ENCODE measurements around the gene HOXC4.

HOXC4 gene

DNA sequence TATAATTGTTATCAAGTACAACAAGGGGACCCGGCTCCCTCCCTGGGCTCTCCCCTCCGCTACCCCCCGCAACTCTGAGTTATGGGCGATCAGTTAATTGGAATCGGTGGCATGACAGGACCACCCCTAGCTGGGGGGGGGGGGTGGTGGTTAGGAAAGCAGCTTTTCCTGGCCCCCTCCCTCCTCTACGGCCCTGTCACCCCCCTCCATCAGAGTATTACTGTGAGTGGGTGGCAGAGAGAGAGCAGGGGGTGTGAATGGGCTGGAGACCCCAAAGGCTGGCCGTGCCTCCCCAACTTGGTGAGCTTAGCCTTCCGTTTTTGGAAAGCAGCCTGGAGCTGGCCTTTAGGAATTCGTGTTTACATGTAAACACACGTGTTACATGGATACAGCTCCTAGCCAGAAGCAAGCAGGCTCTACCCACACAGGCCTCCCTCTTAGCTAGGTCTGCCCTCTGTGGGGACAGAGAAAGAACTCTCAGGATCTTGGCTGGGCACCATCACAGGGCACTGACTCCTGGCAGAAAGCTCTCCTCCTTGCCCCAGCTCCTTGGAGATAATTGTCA lies 1.1 kb upstream of the HOXC4 start:
- Histone ChIP-seq H2AFZ (no peak overlapping the region), H3K9ac (no peak overlapping the region), H3K9me3 (ENCODE audit: control insufficient read depth, low read length) (no peaks in the 10 kb centered on the region), H3K27ac (no peak overlapping the region), H3K4me3 (ENCODE audit: low read depth, low read length) (no peak overlapping the region), H3K27me3 (ENCODE audit: control insufficient read depth, insufficient read depth, low read length) (peaks cover 6% of the 10 kb centered on the region), H3K4me2 (ENCODE audit: low read length) (no peak overlapping the region), H3K79me2 (no peaks in the 10 kb centered on the region), H3K4me1 (no peaks in the 10 kb centered on the region), H3K36me3 (ENCODE audit: control insufficient read depth, insufficient read depth, low read length) (no peaks in the 10 kb centered on the region)
- TF ChIP-seq, protein P1, sequence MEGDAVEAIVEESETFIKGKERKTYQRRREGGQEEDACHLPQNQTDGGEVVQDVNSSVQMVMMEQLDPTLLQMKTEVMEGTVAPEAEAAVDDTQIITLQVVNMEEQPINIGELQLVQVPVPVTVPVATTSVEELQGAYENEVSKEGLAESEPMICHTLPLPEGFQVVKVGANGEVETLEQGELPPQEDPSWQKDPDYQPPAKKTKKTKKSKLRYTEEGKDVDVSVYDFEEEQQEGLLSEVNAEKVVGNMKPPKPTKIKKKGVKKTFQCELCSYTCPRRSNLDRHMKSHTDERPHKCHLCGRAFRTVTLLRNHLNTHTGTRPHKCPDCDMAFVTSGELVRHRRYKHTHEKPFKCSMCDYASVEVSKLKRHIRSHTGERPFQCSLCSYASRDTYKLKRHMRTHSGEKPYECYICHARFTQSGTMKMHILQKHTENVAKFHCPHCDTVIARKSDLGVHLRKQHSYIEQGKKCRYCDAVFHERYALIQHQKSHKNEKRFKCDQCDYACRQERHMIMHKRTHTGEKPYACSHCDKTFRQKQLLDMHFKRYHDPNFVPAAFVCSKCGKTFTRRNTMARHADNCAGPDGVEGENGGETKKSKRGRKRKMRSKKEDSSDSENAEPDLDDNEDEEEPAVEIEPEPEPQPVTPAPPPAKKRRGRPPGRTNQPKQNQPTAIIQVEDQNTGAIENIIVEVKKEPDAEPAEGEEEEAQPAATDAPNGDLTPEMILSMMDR (IDR thresholded peaks at IDR 0.05): no peak

DNA sequence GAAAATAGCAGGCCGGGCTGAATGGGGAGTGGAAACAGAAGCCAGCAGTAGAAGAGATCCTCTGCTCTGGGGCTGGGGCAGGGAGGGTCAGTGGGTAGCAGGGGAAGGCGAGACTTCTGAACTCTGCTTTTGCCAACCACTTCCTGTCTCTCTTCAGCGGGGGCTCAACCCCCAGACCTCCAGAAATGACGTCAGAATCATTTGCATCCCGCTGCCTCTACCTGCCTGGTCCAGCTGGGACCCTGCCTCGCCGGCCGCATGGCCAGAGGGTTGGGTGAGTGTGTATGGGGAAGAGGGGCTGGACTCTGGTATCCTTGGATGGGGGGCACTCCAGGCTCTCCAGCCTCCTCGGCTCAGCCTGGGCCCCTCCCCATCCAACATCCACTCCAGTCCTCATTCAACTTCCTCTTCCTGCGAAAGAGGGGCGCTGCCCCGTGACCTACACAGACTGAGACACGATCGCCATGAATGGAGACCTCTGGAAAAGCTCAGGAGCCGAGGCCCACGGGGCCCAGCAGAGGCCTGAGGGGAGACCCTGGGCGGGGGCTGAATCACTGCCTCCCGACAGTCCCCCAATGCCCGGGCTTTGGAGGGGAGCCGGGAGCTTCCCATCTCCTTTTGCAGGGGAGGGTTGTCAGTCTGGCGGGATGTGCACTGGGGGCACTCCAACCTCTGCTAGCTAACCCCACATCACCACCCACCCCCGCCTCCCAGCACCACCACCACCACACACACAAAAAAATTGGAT lies 458 bp upstream of the HOXC4 start:
- no peak overlapping the region for H3K4me3 ChIP-seq (ENCODE audit: low read depth, low read length)
- H3K4me2 ChIP-seq (ENCODE audit: low read length): no peak overlapping the region
- H3K27ac ChIP-seq: no peak overlapping the region
- peak overlapping the region; percentile 17 for H2AFZ ChIP-seq
- H3K9me3 ChIP-seq (ENCODE audit: control insufficient read depth, low read length): no peaks in the 10 kb centered on the region
- TF ChIP-seq, protein P1 (IDR thresholded peaks at IDR 0.05): no peak
- peaks cover 6% of the 10 kb centered on the region for H3K27me3 ChIP-seq (ENCODE audit: control insufficient read depth, insufficient read depth, low read length)
- no peaks in the 10 kb centered on the region for H3K79me2 ChIP-seq
- no peaks in the 10 kb centered on the region for H3K4me1 ChIP-seq
- no peaks in the 10 kb centered on the region for H3K36me3 ChIP-seq (ENCODE audit: control insufficient read depth, insufficient read depth, low read length)
- H3K9ac ChIP-seq: no peak overlapping the region

DNA sequence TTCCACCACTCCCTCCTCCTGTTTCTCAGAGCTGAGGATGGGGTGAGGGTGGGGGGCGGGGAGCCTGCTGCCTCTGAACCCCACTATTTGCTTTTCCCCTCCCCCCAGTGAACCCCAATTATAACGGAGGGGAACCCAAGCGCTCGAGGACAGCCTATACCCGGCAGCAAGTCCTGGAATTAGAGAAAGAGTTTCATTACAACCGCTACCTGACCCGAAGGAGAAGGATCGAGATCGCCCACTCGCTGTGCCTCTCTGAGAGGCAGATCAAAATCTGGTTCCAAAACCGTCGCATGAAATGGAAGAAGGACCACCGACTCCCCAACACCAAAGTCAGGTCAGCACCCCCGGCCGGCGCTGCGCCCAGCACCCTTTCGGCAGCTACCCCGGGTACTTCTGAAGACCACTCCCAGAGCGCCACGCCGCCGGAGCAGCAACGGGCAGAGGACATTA lies 1.1 kb downstream of the HOXC4 start:
- H3K9ac ChIP-seq: no peak overlapping the region
- H3K9me3 ChIP-seq (ENCODE audit: control insufficient read depth, low read length): no peaks in the 10 kb centered on the region
- no peak overlapping the region for H2AFZ ChIP-seq
- H3K27me3 ChIP-seq (ENCODE audit: control insufficient read depth, insufficient read depth, low read length): peaks cover 6% of the 10 kb centered on the region
- H3K27ac ChIP-seq: no peak overlapping the region
- no peak overlapping the region for H3K4me3 ChIP-seq (ENCODE audit: low read depth, low read length)
- TF ChIP-seq, protein P1 (IDR thresholded peaks at IDR 0.05): no peak
- no peaks in the 10 kb centered on the region for H3K79me2 ChIP-seq
- H3K4me1 ChIP-seq: no peaks in the 10 kb centered on the region
- H3K4me2 ChIP-seq (ENCODE audit: low read length): no peak overlapping the region
- no peaks in the 10 kb centered on the region for H3K36me3 ChIP-seq (ENCODE audit: control insufficient read depth, insufficient read depth, low read length)

GRCh38 chr12:54055552-54055951 lies 1.9 kb downstream of the HOXC4 start:
- H2AFZ ChIP-seq: no peak overlapping the region
- H3K4me3 ChIP-seq (ENCODE audit: low read depth, low read length): no peak overlapping the region
- H3K9ac ChIP-seq: no peak overlapping the region
- TF ChIP-seq, protein P1 (IDR thresholded peaks at IDR 0.05): no peak
- H3K9me3 ChIP-seq (ENCODE audit: control insufficient read depth, low read length): no peaks in the 10 kb centered on the region
- no peaks in the 10 kb centered on the region for H3K36me3 ChIP-seq (ENCODE audit: control insufficient read depth, insufficient read depth, low read length)
- H3K27ac ChIP-seq: no peak overlapping the region
- H3K4me1 ChIP-seq: no peaks in the 10 kb centered on the region
- peaks cover 7% of the 10 kb centered on the region for H3K27me3 ChIP-seq (ENCODE audit: control insufficient read depth, insufficient read depth, low read length)
- no peaks in the 10 kb centered on the region for H3K79me2 ChIP-seq
- no peak overlapping the region for H3K4me2 ChIP-seq (ENCODE audit: low read length)

Data from parathyroid adenoma (tissue), 2 donors.